Measurements from ENCODE around the gene SHQ1. TPM values are rescaled to one million over a fixed set of nuclear protein-coding genes. Genes with fewer than 3 reads are reported as not detected.

The SHQ1 gene
- total and polyA plus RNA-seq, 9 of the 15 experiments (the other 6 are each of a cell fraction or from before 2014, with no cell fraction given) = 9.2 to 25.0 (median 14.1) TPM

- TF ChIP-seq TAF15 (IDR thresholded peaks at IDR 0.05; ENCODE audit: low read depth, low read length) (no peak), NFIC (IDR thresholded peaks at IDR 0.05) (peak; percentile 92), ELK1 (CRISPR knock-in tag; IDR thresholded peaks at IDR 0.05) (no peak), CBFA2T2 (conservative IDR thresholded peaks at IDR 0.05) (peak; percentile 27; the same call in 1 of the 2 replicates), SPI1 (IDR thresholded peaks at IDR 0.05; ENCODE audit: borderline replicate concordance, low read depth, low read length) (no peak), MYC (IDR thresholded peaks at IDR 0.05; ENCODE audit: low read depth, low read length) (peak; percentile 53; the same call in 1 of the 2 replicates), MYC (CRISPR knock-in tag; IDR thresholded peaks at IDR 0.05; ENCODE audit: borderline replicate concordance, low read depth) (no peak), L3MBTL2 (IDR thresholded peaks at IDR 0.05) (peak; percentile 63; the same call in 1 of the 2 replicates), RAD21 (CRISPR knock-in tag; conservative IDR thresholded peaks at IDR 0.05 in 1 of 2, IDR thresholded peaks at IDR 0.05 in 1 of 2) (peak in 1 of 2 experiments; percentile 2; a peak in 1 of 4 replicates)
- TF ChIP-seq, protein P1, sequence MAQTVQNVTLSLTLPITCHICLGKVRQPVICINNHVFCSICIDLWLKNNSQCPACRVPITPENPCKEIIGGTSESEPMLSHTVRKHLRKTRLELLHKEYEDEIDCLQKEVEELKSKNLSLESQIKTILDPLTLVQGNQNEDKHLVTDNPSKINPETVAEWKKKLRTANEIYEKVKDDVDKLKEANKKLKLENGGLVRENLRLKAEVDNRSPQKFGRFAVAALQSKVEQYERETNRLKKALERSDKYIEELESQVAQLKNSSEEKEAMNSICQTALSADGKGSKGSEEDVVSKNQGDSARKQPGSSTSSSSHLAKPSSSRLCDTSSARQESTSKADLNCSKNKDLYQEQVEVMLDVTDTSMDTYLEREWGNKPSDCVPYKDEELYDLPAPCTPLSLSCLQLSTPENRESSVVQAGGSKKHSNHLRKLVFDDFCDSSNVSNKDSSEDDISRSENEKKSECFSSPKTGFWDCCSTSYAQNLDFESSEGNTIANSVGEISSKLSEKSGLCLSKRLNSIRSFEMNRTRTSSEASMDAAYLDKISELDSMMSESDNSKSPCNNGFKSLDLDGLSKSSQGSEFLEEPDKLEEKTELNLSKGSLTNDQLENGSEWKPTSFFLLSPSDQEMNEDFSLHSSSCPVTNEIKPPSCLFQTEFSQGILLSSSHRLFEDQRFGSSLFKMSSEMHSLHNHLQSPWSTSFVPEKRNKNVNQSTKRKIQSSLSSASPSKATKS (CRISPR knock-in tag; IDR thresholded peaks at IDR 0.05) = no peak
- TF ChIP-seq, protein P2, sequence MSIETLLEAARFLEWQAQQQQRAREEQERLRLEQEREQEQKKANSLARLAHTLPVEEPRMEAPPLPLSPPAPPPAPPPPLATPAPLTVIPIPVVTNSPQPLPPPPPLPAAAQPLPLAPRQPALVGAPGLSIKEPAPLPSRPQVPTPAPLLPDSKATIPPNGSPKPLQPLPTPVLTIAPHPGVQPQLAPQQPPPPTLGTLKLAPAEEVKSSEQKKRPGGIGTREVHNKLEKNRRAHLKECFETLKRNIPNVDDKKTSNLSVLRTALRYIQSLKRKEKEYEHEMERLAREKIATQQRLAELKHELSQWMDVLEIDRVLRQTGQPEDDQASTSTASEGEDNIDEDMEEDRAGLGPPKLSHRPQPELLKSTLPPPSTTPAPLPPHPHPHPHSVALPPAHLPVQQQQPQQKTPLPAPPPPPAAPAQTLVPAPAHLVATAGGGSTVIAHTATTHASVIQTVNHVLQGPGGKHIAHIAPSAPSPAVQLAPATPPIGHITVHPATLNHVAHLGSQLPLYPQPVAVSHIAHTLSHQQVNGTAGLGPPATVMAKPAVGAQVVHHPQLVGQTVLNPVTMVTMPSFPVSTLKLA (conservative IDR thresholded peaks at IDR 0.05) = peak; percentile 48 to 61; a peak in 3 of 4 replicates
Observed at GRCh38 chr3:72797773-72798543, 50.3 kb downstream of the SHQ1 start (continued).
